T-helper 2 cell treated with Interferon-gamma antibody and Interleukin-4, amounts not matched to agents 5 μg/mL and 100 μg/mL, for 36 hours (primary cell): ENCODE measurements around the gene XXYLT1.
A peak's percentile ranks its signal among the peaks of the same experiment; 100 is the strongest.

Experiments used
- DNase-seq: peaks from one replicate; pipeline ENCODE4 v3.0.0; 2021; ENCODE audit warnings: low spot score
- H3K27ac Mint-ChIP-seq: one replicate; pipeline ENCODE4 v1.8.0; 2021; ENCODE audit warnings: mild to moderate bottlenecking, mixed read lengths
- H3K27me3 Mint-ChIP-seq: one replicate; pipeline ENCODE4 v1.8.0; 2021; ENCODE audit warnings: low read depth, mixed read lengths
- H3K36me3 Mint-ChIP-seq: one replicate; pipeline ENCODE4 v1.8.0; 2021; ENCODE audit warnings: low read depth, mixed read lengths
- H3K4me1 Mint-ChIP-seq: one replicate; pipeline ENCODE4 v1.8.0; 2021; ENCODE audit warnings: low read depth, mixed read lengths
- H3K4me3 Mint-ChIP-seq: one replicate; pipeline ENCODE4 v1.8.0; 2022; ENCODE audit warnings: mild to moderate bottlenecking, moderate library complexity, mixed read lengths
- H3K9me3 Mint-ChIP-seq: one replicate; pipeline ENCODE4 v1.8.0; 2021; ENCODE audit warnings: mixed read lengths

XXYLT1 gene

DNA sequence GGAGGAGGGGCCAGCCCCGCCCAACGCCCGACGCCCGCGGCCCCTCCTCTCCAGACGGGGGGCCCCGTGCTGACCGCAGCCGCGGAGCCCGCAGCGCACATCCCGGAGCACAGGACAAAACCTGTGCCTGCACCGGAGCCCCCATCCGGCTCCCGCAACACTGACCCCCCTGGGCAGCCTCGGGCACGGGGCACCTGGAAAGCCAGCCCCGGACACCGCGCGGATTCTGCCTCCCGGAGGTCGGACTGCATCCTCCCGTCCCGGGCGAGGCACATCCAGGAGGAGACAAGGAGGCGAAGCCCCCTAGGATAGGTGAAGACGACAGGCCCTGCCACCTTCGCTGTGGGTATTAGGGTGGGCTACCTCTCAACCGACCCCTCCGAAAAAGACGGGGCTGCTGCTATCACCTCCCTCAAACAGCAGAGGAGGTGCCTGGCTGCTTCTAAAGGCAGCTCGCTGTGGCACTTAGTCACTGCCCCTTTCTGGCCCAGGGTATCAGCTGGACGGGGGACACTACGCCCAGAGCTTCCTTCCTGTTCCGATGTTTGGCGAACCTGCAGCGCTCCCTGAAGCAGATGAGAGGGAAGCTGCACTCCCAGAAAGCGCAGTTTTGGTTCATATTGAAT is 10.6 kb downstream of the XXYLT1 start:
- H3K27ac Mint-ChIP-seq, result peak overlapping the region; percentile 52
- DNase-seq, result peak; percentile 17

DNA sequence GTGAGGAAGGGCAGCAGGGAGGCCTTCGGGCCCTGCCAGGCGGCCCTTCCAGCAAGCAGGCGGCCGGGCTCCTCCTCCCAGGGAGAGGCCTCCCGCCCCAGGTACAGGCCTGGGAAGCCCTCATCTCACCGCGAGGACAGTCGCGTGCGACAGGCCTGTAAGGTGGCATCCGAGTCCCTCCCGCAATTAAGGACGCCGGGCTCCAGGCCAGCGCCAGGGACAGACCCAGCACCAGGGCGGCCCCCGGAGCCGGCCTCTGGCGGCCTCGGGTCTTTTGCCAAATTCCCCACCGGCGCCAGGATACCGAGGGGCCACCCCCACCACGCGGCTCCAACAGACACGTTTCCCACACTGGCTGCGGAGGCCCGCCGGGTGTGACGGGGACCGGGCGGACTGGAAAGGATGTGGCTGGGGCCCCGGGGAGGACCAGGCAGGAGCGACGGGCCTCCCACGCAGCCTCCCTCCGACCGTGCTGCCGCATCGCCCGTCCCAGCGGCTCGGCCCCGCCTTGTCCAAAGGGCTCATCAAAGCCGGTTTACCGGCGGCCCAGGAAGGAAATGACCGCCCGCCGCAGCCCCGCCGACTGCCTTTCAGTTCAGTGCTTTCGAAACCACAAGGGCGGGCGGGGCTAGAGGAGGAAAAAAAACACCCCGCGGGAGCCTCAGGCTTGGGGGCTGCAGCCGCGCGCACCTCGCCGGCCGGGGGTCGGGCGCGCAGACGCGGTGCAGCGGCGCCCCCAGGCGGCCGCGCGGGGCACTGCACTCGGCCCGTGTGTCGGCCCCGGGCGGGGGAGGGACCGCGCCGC is 11.3 kb downstream of the XXYLT1 start:
- H3K9me3 Mint-ChIP-seq, result no peaks in the 10 kb centered on the region
- DNase-seq, result peak; percentile 89
- H3K36me3 Mint-ChIP-seq, result peaks cover 2% of the 10 kb centered on the region
- H3K4me1 Mint-ChIP-seq, result peaks cover 26% of the 10 kb centered on the region
- peak overlapping the region; percentile 36 for H3K4me3 Mint-ChIP-seq
- H3K27ac Mint-ChIP-seq, result peak overlapping the region; percentile 41
- H3K27me3 Mint-ChIP-seq, result no peaks in the 10 kb centered on the region

More for the DNA sequence above, 10.6 kb downstream of the XXYLT1 start:
- Mint-ChIP-seq H3K9me3 (no peaks in the 10 kb centered on the region), H3K27me3 (no peaks in the 10 kb centered on the region), H3K36me3 (peaks cover 6% of the 10 kb centered on the region), H3K4me1 (peaks cover 29% of the 10 kb centered on the region), H3K4me3 (peak overlapping the region; percentile 87)

DNA sequence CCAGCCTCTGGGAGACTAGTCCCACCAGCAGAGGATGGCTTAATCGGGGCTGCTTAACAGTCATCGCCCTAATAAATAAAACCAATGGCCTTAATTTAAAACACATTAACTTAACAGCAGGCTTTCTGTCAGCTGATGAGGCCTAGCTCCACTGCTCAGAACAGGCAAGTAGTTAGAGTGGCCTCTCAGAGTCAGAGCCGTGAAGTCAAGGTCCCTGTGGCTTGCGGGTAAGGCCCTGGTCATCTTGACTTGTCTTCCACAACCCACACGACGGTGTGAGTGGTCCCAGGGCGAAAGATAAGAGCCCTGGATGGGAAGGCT is 11.8 kb downstream of the XXYLT1 start:
- H3K36me3 Mint-ChIP-seq, result peaks cover 2% of the 10 kb centered on the region
- DNase-seq, result no peak
- H3K27me3 Mint-ChIP-seq, result no peaks in the 10 kb centered on the region
- H3K9me3 Mint-ChIP-seq, result no peaks in the 10 kb centered on the region
- no peak overlapping the region for H3K4me3 Mint-ChIP-seq
- H3K27ac Mint-ChIP-seq, result peak overlapping the region; percentile 26
- H3K4me1 Mint-ChIP-seq, result peaks cover 23% of the 10 kb centered on the region

DNA sequence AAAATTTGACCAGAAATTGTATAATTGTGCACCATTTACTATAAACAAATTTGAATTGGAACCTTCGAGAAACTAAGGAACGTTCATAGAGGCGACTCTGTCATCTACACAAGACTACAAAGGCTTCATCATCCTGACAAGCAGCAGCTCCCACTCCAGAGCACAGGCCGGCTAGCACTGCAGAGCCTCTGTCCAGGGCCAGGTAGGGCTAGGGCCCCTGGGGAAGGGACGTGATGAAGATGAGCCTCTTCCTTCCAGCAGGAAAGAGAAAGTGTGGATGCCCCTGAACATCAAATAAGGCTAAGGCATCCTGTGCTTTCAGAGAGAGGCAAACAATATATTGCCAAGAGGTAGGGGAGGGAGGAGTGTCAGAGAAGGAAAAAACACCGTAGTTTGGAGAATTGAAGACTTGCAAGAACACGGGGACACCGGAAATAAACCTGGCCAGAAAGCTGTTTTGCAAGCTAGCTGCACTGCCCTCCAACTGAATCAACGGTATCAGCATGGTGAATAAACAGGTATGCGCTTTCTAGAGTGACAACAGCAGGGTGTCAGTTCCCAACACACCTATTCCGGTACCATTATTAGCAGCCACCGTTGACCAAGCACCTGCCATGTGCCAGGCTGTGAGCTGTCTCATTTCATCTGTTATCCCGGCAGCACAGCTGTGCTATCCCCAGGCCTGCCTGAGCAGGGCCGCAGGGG is 12.4 kb downstream of the XXYLT1 start:
- H3K36me3 Mint-ChIP-seq, result peaks cover 2% of the 10 kb centered on the region
- peaks cover 18% of the 10 kb centered on the region for H3K4me1 Mint-ChIP-seq
- no peaks in the 10 kb centered on the region for H3K9me3 Mint-ChIP-seq
- H3K27me3 Mint-ChIP-seq, result no peaks in the 10 kb centered on the region
- H3K4me3 Mint-ChIP-seq, result peak overlapping the region; percentile 29
- peak; percentile 4 for DNase-seq
- peak overlapping the region; percentile 42 for H3K27ac Mint-ChIP-seq

DNA sequence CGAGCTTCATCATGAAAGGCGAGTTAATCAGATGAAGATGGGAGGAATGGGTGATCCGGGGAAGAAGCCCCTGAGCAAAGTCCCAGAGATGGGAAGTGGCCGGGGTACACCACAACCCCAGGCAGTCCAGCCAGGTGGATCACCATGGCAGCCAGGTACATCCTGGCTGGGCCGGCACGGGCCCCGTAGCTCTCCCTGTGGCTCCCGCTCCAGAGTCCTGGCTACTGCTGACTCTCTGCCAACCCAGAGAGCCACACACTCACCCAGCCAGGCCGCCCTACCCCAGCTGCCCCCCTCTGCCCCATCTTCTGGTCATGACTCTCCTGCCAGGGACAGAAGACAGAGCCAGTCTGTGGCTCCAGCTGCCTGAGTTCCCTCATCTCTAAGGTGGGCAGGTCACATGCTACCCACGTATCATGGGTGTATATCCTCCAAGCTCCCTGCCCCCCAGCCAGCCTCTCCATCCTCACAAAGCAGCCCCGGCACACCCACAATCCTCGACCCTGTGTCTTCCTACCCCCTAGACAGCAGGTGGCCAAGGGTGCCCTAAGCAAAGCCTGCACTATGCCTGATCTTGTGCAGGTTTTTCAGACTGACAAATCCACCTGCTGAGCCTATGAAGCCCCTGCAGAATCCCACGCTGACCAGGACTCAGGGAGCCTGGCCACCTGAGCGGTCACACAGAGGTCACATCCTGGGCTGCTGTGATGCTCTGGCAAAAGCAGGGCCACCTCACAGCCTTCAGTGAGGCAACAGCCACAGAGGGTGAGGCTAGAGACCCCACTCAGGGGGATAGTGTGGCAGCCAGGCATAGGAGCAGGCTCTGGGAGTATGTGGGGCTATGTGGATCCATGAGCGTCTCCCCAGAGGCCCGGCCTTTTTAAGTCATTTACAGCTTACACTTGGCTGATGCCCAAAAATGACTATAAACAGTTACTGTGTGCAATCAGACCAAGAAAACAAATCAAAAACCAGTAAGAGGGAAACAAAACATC is 13.2 kb downstream of the XXYLT1 start:
- no peaks in the 10 kb centered on the region for H3K27me3 Mint-ChIP-seq
- no peaks in the 10 kb centered on the region for H3K9me3 Mint-ChIP-seq
- H3K4me3 Mint-ChIP-seq, result no peak overlapping the region
- H3K4me1 Mint-ChIP-seq, result peaks cover 17% of the 10 kb centered on the region
- peak overlapping the region; percentile 42 for H3K27ac Mint-ChIP-seq
- peak; percentile 3 for DNase-seq
- H3K36me3 Mint-ChIP-seq, result peaks cover 2% of the 10 kb centered on the region

DNA sequence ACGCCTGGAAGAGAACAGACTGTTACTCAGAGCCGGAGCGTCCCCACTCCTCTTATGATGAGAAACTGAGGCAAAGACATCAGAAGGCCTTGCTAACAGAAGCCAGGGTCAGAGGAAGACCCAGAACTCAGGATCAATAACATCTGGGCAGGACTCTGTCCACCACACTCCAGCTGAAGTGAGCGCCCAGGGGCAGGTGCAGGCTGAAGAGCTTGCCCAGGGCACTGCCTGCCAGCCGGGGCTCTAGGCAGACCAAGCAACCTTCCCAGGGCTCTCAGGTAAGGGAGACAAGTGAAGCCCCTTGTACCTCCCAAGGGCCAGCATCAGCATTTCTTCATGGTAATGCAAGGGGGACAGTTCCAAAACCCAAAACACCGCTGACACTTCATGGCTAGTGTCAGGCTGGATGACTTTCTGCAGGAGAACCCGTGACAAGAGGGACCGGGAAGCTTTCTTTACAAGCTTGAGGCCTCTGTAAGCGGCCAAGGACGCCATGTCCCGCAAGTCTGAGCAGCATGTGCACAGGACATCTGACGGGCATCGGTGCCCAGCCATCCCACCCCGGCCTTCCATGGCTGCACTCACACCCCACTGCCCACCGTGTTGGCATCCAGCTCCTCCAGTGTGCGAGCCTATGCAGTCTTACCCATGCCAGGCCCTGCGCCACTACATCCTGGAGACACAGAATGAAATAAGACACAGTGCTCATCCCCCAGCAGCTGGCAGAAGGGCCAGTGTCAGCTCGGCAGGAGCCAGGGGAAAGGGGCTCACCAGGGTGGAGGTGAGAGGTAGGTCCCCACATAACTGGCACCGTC is 14.1 kb downstream of the XXYLT1 start:
- peak; percentile 3 for DNase-seq
- no peaks in the 10 kb centered on the region for H3K27me3 Mint-ChIP-seq
- peaks cover 2% of the 10 kb centered on the region for H3K36me3 Mint-ChIP-seq
- no peak overlapping the region for H3K27ac Mint-ChIP-seq
- no peaks in the 10 kb centered on the region for H3K9me3 Mint-ChIP-seq
- H3K4me1 Mint-ChIP-seq, result peaks cover 17% of the 10 kb centered on the region
- no peak overlapping the region for H3K4me3 Mint-ChIP-seq

DNA sequence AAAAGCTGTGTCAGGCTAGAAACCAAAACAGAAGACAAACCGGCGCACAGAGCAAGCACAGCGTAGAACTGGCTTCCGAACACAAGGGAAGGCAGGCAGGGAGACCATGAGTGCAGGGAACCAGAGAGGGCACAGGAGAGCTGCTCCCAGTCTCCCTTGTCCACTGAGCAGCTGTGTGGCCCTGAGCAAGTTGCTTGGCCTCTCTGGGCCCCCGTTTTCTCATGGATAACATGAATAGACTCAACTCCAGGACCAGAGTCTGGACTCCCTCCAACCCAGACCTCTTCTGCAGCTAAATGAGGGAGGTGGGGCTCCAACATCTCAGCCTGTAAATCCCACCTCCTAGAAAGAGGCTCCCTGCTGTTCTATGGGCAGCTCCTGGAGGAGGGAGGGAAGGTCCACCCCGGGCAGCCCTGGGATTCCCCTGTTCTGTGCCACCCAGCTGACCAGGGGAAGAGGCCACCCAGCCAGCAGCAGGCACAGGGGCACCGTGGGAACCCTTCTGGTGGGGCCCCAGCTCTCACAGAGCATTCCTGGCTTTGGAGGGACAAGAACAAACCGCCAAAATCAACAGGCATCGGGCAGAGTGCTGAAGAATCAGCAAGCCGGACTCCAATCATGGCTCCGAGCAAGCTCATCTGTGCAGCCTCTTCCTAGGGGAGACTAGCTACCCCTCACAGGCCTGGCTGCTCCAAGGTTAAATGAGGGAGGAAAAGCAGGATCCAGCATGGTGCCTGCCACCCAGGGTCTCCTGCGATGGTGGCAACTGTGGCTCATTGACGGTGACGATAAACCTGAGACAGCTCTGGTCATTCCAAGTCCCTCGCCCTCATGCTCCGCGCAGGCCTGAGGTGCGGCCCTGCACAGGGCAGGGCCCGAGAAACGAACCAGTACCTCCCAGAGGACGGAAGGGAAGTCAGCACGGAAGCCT is 15.1 kb downstream of the XXYLT1 start:
- H3K27ac Mint-ChIP-seq, result no peak overlapping the region
- H3K27me3 Mint-ChIP-seq, result no peaks in the 10 kb centered on the region
- no peak overlapping the region for H3K4me3 Mint-ChIP-seq
- peaks cover 2% of the 10 kb centered on the region for H3K36me3 Mint-ChIP-seq
- H3K4me1 Mint-ChIP-seq, result peaks cover 14% of the 10 kb centered on the region
- DNase-seq, result peak; percentile 3
- H3K9me3 Mint-ChIP-seq, result no peaks in the 10 kb centered on the region

DNA sequence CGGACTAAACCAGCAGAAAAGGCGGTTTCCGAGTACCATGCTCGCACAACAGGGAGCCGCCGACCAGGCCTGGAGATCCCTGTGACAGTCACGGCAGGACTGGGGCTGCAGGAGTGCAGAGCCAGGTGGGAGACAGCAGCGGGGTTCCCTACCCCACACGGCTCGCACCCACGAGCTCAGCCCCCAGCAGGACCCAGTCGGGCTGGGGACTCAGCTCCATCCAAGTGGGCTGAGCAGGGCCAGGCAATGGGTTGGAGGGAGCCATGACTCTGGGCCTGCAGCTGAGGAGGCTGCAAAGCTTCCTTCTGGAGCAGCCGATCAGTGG is 15.8 kb downstream of the XXYLT1 start:
- no peak overlapping the region for H3K4me3 Mint-ChIP-seq
- H3K27ac Mint-ChIP-seq, result no peak overlapping the region
- no peaks in the 10 kb centered on the region for H3K9me3 Mint-ChIP-seq
- H3K4me1 Mint-ChIP-seq, result peaks cover 13% of the 10 kb centered on the region
- H3K36me3 Mint-ChIP-seq, result no peaks in the 10 kb centered on the region
- H3K27me3 Mint-ChIP-seq, result no peaks in the 10 kb centered on the region
- DNase-seq, result no peak

DNA sequence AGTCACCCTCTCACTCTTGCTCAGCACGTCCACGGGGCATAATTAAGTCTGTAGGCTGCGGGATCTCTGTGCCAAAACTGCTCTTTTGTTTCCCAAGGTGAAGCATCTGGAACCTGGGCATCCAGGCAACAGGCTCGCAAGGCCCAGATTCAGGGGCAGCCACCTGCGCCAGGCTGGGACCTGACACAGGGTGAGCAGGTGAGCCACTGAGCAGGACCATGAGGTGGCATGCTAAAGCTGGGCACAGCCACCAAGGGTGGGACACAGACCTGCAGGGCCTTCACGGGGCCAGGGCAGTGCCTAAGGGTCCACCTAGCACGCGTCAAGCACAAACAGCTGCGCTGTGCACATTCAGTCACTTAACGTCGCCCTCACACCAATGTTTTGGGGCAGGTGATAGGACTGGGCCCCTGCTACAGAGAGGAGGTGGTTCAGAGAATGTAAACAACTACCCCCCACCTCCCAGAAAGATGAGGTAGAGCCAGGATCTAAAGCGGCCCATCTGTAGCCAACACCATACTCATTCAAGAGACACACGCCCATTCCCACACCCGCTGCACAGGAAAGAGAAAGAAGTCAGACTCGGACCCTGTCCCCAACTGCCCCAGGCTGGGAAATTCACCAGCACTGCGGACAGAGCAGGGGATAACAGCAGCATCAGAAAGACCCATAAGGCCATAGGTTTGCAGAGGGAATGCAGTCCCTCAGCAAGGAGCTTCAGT is 16.3 kb downstream of the XXYLT1 start:
- H3K27ac Mint-ChIP-seq, result no peak overlapping the region
- no peaks in the 10 kb centered on the region for H3K36me3 Mint-ChIP-seq
- H3K9me3 Mint-ChIP-seq, result no peaks in the 10 kb centered on the region
- H3K27me3 Mint-ChIP-seq, result no peaks in the 10 kb centered on the region
- H3K4me3 Mint-ChIP-seq, result no peak overlapping the region
- H3K4me1 Mint-ChIP-seq, result peaks cover 13% of the 10 kb centered on the region
- DNase-seq, result peak; percentile 3

DNA sequence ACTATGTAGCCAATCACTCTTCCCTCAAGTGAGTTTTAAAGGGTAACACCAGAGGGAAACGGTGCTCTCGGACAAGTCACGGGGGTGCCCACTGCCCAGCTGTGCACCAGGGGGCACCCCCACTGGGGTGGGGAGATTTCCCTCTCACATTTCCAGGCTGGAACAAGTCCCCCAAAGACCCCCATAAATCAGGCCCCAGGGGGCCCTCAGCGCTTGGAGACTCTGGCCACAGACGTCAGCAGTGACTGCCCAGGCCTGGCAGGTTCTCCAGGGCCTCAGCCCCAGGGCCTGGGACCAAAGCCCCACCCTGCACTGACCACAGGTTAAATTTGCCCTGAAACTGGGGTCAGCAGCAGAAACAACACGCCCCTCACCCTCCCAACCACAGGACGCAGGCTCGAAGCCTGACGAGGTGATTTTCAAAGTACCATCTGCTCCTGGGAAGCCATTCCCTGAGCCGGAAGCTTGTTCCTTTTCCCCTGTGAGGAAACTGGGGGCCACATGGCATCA is 17.0 kb downstream of the XXYLT1 start:
- Mint-ChIP-seq H3K4me1 (peaks cover 13% of the 10 kb centered on the region), H3K4me3 (no peak overlapping the region), H3K27ac (no peak overlapping the region), H3K36me3 (no peaks in the 10 kb centered on the region), H3K27me3 (no peaks in the 10 kb centered on the region), H3K9me3 (no peaks in the 10 kb centered on the region)
- no peak for DNase-seq

DNA sequence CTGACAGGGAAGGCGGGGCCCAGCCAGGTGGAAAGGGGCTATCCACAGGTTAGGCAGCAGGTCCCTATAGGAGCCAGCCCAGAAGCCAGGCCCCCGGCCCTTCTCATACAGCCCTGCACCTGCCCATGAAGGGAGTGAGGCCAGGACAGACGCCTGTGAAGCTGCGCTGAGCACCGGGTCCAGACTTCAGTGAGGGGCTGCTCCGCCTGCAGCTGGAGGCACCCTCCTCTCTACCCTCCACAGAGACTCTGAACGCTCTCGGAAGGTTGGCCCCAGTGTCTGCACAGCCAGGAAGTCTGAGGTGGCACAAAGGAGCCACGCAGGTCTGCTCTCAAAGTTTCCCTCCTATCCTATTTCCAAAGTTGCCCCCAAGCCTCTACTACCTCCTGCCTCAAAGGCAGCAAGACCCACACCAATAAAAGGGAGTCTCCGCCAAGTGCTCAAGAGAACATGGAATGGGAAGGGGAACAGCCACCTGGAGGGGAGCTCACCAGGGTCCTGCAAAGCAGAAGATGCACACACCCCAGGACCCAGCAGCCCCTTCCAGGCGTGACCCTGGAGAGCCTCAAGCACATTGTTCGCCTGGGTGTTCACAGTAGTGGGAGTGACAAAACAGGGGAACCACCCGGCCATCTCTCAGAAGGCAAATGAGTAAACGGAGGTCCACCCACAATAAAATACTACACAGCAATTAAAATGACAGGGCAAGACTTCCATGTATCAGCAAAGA is 19.5 kb downstream of the XXYLT1 start:
- Mint-ChIP-seq H3K27me3 (no peaks in the 10 kb centered on the region), H3K9me3 (no peaks in the 10 kb centered on the region), H3K4me1 (peaks cover 14% of the 10 kb centered on the region), H3K27ac (no peak overlapping the region), H3K36me3 (no peaks in the 10 kb centered on the region), H3K4me3 (no peak overlapping the region)
- no peak for DNase-seq
